CD1c-positive myeloid dendritic cell (primary cell): ENCODE data around the gene FUT8.
"Not testable (repeated sequence)": the region's sequence is repeated elsewhere in the genome, so short reads cannot be mapped to it uniquely, and the experiment has no call there.

Source experiments
- DNase-seq: peaks from one replicate; pipeline ENCODE4 v3.0.0-alpha.2; 2016; ENCODE audit errors: extremely low spot score

The FUT8 gene

DNA sequence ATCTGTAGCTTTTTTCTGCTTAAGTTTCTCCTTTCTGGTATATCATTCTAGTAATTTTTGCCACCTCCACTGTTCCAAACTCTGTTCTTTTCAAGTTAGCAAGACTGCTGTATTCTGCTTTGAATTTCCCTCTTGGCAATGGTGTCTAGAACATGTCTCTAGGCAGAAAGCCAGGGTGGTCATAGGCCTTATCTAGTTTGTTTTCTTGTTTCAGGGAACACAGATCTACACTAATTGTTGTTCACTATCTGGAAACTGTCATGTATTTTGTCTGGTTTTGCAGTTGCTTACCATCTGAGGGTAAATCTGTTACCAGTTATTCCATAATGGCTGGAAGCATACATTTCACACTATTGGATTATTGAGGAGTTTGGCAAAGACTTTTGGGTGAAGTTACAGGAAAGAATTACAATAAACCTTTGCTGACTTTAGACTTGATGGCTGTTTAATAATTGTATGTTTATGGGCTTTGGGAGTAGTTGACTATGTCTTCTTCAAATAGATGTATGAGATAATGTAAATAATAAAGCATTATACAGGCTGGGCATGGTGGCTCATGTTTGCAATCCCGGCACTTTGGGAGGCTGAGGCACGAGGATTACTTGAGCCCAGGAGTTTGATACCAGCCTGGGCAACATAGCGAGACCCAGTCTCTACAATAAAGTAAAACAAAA is 41.4 kb downstream of the FUT8 start:
- no peak for DNase-seq

DNA sequence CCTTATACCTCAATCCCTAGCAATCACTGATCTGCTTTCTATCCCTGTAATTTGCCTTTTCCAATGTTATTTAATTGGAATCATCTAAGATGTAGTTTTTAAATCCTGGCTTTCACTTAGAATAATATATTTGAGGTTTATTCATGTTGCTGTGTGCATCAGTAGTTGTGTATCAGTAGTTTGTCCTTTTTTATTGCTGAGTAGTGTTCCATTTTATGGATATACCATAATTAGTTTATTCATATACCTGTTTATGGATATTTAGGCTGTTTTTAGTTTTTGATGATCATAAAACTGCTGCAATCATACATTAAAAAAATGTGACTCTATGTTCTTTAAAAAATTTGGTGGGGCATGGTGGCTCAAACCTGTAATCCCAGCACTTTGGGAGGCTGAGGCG is 43.7 kb downstream of the FUT8 start:
- DNase-seq: no peak

GRCh38 chr14:65461730-65462129 is 49.2 kb downstream of the FUT8 start:
- no peak for DNase-seq

DNA sequence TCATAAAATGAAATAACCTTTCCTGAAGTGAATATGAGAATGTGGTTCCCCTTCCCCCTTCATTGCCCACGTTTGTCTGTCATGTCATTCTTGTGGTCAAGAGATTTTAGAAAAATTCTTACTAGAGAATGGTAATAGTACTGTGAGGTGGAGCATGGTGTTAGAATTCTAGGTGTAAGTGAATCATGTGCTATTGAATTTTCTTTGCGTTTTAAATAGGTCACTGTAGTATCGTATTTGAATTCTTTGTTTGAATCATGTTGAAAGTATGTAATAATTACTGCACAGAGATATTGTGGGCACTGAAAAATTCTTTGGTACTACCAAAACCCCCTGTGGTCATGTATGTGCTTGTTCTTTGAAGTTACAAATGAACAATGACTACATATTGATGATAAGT is 49.9 kb downstream of the FUT8 start:
- no peak for DNase-seq

DNA sequence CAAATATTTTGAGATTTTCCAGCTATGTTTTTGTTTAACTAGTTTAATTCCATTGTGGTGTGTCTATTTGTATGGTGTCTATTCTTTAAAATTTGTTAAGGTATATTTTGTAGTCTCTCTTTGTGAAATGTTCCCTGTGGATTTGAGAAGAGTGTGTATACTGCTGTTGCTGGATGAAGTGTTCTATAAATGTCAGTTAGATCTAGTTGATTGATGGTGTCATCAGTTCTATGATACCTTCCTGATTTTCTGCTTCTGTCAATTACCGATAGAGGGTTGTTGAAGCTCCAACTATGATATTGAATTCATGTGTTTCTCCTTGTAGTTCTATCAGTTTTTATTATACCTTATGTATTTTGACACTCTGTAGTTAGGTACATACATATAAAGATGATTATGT is 53.1 kb downstream of the FUT8 start:
- no peak for DNase-seq

DNA sequence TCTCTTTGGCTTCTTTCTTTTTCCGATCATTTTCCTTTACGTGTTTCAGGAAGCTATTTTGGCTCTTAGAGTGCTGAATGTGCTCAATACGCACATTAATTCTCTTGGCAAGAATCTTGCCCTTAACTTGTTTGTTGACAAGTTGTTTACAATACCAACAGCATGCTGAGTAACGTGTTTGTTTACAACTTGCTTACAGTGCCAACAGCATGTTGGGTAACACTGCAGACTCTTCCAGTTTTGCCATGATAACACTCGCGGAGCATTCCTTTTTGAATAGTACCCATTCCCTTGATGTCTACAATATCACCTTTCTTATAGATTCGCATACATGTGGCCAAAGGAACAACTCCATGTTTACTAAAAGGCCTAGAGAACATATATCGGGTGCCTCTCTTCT is 55.4 kb downstream of the FUT8 start:
- DNase-seq: not testable (repeated sequence)

- DNase-seq: no peak
These were observed 57.4 kb downstream of the FUT8 start for GRCh38 chr14:65469903-65470302.

- DNase-seq: no peak
These were observed 57.9 kb downstream of the FUT8 start for GRCh38 chr14:65470404-65470880.

DNA sequence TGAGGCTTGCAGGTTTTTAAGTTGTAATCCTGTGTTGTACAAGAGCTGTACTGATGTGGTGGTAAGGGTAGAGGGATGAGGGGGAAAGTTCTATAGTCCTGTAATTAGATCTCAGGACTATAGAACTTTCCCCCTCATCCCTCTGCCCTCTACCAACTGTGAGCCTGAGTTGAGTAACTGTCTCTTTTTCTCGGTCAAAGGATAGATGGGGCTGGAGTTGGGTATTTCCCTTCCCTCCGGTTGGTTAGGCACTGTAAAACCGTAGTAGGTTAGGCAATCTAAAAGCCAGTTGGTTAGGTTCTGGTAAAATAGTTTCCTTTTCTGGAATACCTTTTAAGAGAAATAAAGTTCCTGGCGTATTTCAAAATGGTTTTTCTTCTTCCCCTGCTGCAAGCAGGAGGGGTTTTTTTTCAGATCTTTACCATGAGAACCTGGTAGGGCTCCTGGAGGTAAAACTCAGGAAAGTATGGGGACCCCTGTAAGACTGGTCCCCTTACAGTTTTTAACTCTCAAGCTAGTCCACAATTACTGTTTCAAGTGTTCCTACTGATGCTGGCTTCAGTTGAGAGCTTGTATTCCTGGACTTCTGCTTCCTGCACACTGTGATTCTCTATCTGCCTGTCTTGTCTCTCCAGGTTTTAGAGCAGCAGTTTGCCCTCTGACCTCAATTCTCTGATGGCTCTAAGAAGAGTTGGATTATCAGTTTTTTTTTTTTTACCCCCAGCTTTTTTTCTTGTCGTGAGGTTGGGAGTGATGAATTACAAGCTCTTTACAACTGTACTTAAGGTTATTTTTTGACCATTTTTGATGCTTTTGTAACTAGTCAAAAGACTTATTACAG is 58.7 kb downstream of the FUT8 start:
- DNase-seq: no peak

DNA sequence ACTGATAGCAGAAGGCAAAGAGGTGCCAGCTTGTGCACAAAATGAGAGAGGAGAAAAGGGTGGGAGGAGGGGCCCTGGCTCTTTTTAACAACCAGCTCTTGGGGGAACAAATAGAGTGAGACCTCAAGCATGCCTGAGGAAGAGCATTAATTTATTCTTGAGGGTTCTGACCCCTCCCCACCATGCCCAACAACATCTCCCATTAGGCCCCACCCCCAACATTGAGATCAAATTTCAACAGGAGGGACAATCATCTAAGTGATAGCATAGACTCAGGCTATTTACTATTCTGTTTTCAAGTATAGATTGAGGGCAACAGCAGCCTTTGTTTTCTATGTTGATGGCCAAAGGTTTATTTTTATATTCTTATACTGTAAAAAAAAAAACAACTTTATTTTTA is 59.7 kb downstream of the FUT8 start:
- no peak for DNase-seq

DNA sequence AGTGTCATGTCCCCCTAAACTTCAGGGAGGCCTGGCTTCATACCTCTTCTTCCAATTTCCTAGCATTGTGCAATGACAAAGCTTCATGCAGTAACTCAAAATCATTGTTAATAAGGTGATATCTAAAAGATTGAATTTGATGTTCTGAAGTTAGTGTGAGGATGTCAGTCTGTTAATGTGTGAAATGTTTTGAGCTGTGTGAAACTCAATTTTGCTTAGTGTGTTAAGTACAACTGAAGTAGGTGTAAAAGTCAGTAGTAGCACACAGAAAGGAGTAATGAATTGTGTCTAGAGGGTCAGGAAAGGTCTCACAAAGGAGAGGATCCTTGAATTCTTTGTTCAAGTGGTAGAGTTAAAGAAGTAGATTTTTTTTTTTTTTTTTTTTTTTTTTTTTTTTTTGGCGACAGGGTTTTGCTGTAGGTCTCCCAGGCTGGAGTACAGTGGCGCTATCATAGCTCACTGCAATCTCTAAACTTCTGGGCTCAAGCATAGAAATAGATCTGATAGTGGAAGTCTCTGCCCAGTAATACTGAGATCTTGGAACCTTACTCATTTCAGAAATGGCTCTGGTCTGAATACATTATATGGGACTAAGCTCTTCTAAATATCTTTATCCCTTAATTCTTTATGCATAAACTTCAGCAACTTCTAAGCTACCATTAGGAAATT is 63.9 kb downstream of the FUT8 start:
- DNase-seq: no peak

GRCh38 chr14:65476942-65477318 is 64.4 kb downstream of the FUT8 start:
- no peak for DNase-seq

DNA sequence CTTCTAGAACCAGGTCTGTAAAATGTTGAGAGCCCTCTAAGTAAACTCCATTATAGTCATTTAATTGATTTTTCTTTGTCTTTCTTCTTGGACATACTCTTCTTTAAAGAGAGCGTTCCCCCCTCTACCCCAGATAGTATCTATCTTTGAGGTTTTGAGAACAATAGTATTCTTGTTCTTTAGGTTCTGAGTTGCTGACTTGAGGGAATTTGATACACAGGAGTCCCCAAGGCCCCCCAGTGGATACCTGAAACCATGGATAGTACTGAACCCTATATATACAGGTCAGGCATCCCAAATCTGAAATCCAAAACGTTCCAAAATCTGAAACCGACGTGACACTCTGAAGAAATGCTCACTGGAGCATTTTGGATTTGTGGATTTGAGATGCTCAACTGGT is 65.5 kb downstream of the FUT8 start:
- no peak for DNase-seq

GRCh38 chr14:65478596-65478995 is 66.1 kb downstream of the FUT8 start:
- DNase-seq: no peak

DNA sequence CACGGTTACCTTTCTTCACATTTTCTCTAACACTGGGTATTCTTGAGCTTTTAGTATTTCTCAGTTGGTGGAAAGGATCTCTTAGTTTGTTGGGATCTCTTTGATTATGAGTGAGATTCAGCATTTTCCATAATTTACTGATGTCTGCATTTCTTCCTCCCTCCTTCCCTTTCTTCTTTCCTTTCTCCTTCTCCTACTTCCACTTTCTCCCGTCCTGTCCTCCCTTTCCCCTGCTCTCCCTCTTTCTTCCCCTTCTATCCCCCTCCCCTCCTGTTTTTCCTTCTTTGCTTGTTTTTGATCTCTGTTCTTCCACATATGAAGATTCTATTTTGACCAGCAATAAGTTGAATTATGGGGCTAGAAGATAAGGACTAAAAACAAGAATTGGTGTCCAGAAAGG is 66.9 kb downstream of the FUT8 start:
- no peak for DNase-seq

DNA sequence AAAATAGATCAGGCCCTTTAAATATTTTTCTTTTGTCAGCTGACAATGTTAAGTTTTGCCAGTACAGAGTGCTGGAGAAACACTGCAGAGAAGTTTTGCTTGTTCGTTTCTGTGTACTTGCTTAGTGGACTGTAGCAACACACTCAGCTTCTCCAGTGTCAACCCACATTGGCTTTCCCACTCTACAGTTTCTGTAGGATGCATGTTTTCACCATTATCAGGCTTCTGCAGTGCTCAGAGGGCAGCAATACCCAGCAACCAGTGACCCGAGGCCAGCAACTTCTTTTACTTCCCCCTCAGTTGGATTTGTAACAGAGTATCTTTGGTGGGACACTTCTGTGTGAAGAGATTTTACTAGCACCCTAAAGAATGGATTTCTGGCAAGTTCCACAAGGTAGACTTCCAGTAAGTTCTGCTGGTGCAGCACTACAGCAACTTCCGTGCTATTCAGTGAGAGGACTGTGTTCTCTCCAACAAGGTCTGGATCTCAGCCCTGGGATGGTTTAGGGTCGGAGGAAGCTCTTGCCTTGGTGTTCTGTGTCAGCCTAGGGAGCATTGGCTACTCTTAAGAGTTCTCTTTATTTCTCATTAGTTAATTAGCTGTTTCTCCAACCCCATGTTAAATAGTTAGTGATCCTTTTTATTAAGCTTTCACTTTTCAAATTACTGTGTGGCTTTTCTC is 70.4 kb downstream of the FUT8 start:
- DNase-seq: no peak

DNA sequence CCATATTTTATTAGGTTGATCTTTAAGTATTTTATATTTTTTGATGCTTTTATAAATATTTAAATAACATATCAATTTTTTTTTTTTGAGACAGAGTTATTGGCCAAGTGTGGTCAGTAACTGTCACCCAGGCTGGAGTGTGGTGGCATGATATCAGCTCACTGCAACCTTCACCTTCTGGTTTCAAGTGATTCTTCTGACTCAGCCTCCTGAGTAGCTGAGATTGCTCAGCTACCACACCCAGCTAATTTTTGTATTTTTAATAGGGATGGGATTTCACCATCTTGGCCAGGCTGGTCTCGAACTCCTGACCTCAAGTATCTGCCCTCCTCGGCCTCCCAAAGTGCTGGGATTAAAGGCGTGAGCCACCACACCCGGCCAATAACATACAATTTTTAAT is 71.1 kb downstream of the FUT8 start:
- DNase-seq: no peak

- DNase-seq: no peak
These were observed 73.0 kb downstream of the FUT8 start for GRCh38 chr14:65485516-65485915.

GRCh38 chr14:65486863-65487262 is 74.3 kb downstream of the FUT8 start:
- DNase-seq: no peak

- no peak for DNase-seq
These were observed 75.4 kb downstream of the FUT8 start for GRCh38 chr14:65487783-65488494.

DNA sequence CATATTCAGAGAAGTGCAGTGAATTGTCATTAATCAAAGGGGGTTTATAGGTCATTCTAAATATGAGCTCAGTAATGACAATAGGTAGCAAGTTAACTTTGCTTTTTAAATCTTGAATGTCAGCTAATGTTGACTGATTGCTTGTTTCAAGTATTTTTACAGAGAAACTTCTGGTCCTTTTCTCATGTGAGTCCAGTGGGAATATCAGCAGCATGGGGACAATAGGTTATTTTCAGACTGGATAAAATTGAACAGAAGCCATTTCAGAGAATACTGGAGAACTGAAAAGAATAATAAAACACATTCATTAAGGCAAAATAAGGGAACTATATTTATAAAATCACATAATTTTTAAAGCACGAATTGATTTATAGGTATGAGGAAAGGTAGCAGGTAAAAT is 78.7 kb downstream of the FUT8 start:
- DNase-seq: no peak

DNA sequence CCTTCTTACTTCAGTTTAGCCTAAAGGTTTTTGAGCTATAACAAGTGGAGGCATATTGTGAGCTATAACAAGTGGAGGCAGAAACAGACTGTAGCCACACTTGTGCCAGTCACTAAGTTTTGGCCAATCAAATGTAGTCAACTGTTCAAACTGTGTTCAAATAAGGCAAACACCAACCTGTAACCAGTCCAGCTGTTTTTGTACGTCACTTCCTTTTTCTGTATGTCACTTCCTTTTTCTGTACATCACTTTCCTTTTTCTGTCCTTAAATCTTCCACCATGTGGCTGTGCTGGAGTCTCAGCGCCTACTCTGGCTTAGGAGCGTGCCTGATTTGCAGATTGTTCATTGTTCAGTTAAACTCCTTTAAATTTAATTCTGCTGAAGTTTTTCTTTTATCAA is 79.7 kb downstream of the FUT8 start:
- no peak for DNase-seq
